K562 (cell line): Measurements from ENCODE around the gene USP20. TPM values are rescaled to one million over a fixed set of nuclear protein-coding genes. Genes with fewer than 3 reads are reported as not detected.

Experiments used
- ATAC-seq: fragments of 200-7000 bp; cut with Tn5 transposase; 3 replicates; pipeline ENCODE4 v1.9.1; 2020; ENCODE audit warnings: moderate library complexity
- BruUV-seq: library from RNA; stranded (reverse); fragments of 400-500 nt; replicated peaks from 2 replicates; lab custom pipeline; 2021; lab: Mats Ljungman, UMichigan
- CTCF ChIA-PET: fragments of 300-600 bp; formaldehyde crosslinking; extraction: SDS; loops from one replicate; lab custom pipeline; 2021; ENCODE audit warnings: low intra/inter-chr PET ratio; lab: Yijun Ruan, JAX
- POLR2A ChIA-PET: fragments of 300-600, 350-650 bp; sonication (Branson Sonifier 250); formaldehyde crosslinking; extraction: SDS; loops from one replicate; lab custom pipeline; 2021; ENCODE audit warnings: antibody characterized with exemption, inconsistent platforms; lab: Yijun Ruan, JAX
- DNase-seq, 4 experiments: peaks; one replicate each; pipeline versions ENCODE4 v3.0.0 to v3.0.0-alpha.2; 2011 to 2018; ENCODE audit warnings: low spot score in 3 of 4, mixed read lengths in 3 of 4; ENCODE audit errors: extremely low read depth in 1 of 4
- FAIRE-seq: peaks from 2 replicates; lab custom pipeline; 2011; peaks lifted over from hg19 to GRCh38; lab: Jason Lieb, UNC
- H2AFZ ChIP-seq: 2 replicates; pipeline ENCODE4 v1.6.0; 2011; ENCODE audit warnings: low read depth, low read length, control low read depth, inconsistent platforms
- H3K27ac ChIP-seq: fragments of 200-600 bp; 3 replicates; pipeline ENCODE4 v1.8.0; 2011; ENCODE audit warnings: low read depth, mild to moderate bottlenecking, control low read depth, inconsistent platforms, low read length, moderate library complexity, mixed read lengths; ENCODE audit errors: extremely low read depth
- H3K27me3 ChIP-seq, 2 experiments: fragments of 300-600 bp in 1 of 2; 2 replicates in 1 of 2; 3 replicates in 1 of 2; pipeline versions ENCODE4 v1.6.0 to v1.8.0; 2011; ENCODE audit warnings: inconsistent platforms in 2 of 2, low read length in 2 of 2, mild to moderate bottlenecking in 1 of 2, mixed read lengths in 1 of 2, moderate library complexity in 1 of 2; ENCODE audit not compliant: control insufficient read depth in 2 of 2, insufficient read depth in 2 of 2
- H3K36me3 ChIP-seq: fragments of 300-600 bp; 3 replicates; pipeline ENCODE4 v1.8.0; 2011; ENCODE audit warnings: mild to moderate bottlenecking, low read length, inconsistent platforms; ENCODE audit not compliant: control insufficient read depth, insufficient read depth
- H3K4me1 ChIP-seq, 2 experiments: fragments of 200-600 bp in 1 of 2; replicated peaks in 1 of 2; 2 replicates in 1 of 2; 3 replicates in 1 of 2; pipeline versions ENCODE4 v1.5.1 to v1.8.0; 2011; ENCODE audit warnings: inconsistent platforms in 2 of 2, low read length in 2 of 2, mild to moderate bottlenecking in 1 of 2, mixed read lengths in 1 of 2, moderate library complexity in 1 of 2; ENCODE audit not compliant: control insufficient read depth in 2 of 2, insufficient read depth in 2 of 2
- H3K4me2 ChIP-seq: 2 replicates; pipeline ENCODE4 v1.6.1; 2011; ENCODE audit warnings: low read length, control low read depth, inconsistent platforms, mixed read lengths; ENCODE audit not compliant: insufficient read depth
- H3K4me3 ChIP-seq: fragments of 200-600 bp; sonication (generic), shearing (Covaris generic); 2 replicates; pipeline ENCODE4 v1.5.1; 2016; ENCODE audit warnings: control low read depth, inconsistent platforms
- H3K79me2 ChIP-seq: fragments of 200-600 bp; 3 replicates; pipeline ENCODE4 v1.8.0; 2011; ENCODE audit warnings: low read length, inconsistent platforms; ENCODE audit not compliant: control insufficient read depth, insufficient read depth
- H3K9ac ChIP-seq, 2 experiments: 2 replicates each; pipeline versions ENCODE4 v1.6.0 to v1.6.1; 2011; ENCODE audit warnings: low read depth in 2 of 2, low read length in 2 of 2, control low read depth in 1 of 2, inconsistent platforms in 1 of 2, mild to moderate bottlenecking in 1 of 2, mixed read lengths in 1 of 2; ENCODE audit not compliant: insufficient read depth in 1 of 2
- H3K9me1 ChIP-seq: one replicate; pipeline ENCODE4 v1.6.0; 2011; ENCODE audit warnings: inconsistent platforms, mild to moderate bottlenecking, low read length, moderate library complexity; ENCODE audit not compliant: control insufficient read depth, insufficient read depth
- H3K9me3 ChIP-seq: replicated peaks from 2 replicates; pipeline ENCODE4 v1.5.1; 2011; ENCODE audit warnings: low read depth, low read length, inconsistent platforms; ENCODE audit not compliant: control insufficient read depth, insufficient read depth
- H4K20me1 ChIP-seq: replicated peaks from 2 replicates; pipeline ENCODE4 v1.6.1; 2011; ENCODE audit warnings: low read length, inconsistent platforms, mixed read lengths; ENCODE audit not compliant: control insufficient read depth, insufficient read depth
- ARNT ChIP-seq, 2 experiments: fragments of 450-650 bp; IDR thresholded peaks; 2 replicates each; pipeline ENCODE4 v1.6.1; 2016; ENCODE audit warnings: mild to moderate bottlenecking in 1 of 2
- BCL6 ChIP-seq: fragments of 250-450 bp; sonication (Bioruptor Pico); IDR thresholded peaks from 2 replicates; pipeline ENCODE4 v1.4.0; 2020
- BHLHE40 ChIP-seq: IDR thresholded peaks from 2 replicates; pipeline ENCODE4 v1.6.1; 2011; ENCODE audit warnings: low read length, improper control_type of control experiment
- EP300 ChIP-seq: IDR thresholded peaks from 2 replicates; pipeline ENCODE4 v1.6.1; 2012; ENCODE audit warnings: low read length, improper control_type of control experiment
- GTF2F1 ChIP-seq: IDR thresholded peaks from 2 replicates; pipeline ENCODE4 v1.6.1; 2011; ENCODE audit warnings: low read depth, low read length, improper control_type of control experiment
- NR2F6 ChIP-seq: fragments of 450-650 bp; formaldehyde crosslinking; IDR thresholded peaks from 2 replicates; pipeline ENCODE4 v1.4.0; 2020; ENCODE audit warnings: mild to moderate bottlenecking
- RAD21 ChIP-seq, 2 experiments: fragments of 250-450 bp in 1 of 2; fragments of 450-650 bp in 1 of 2; sonication (Bioruptor Pico) in 1 of 2; formaldehyde crosslinking in 1 of 2; IDR thresholded peaks in 1 of 2; conservative IDR thresholded peaks in 1 of 2; 2 replicates each; pipeline versions ENCODE4 v1.4.0 to v1.8.0; 2020 to 2022; ENCODE audit warnings: mild to moderate bottlenecking in 2 of 2, moderate library complexity in 1 of 2
- SNIP1 ChIP-seq: fragments of 450-650 bp; IDR thresholded peaks from 2 replicates; pipeline ENCODE4 v1.7.1; 2017; ENCODE audit warnings: low read depth, mild to moderate bottlenecking
- SREBF1 ChIP-seq: fragments of 150-350 bp; IDR thresholded peaks from 2 replicates; pipeline ENCODE4 v1.6.1; 2014; ENCODE audit warnings: antibody characterized with exemption, low read depth, low read length, borderline replicate concordance
- ZFPM2 ChIP-seq: fragments of 250-450 bp; sonication (Bioruptor Pico); IDR thresholded peaks from 2 replicates; pipeline ENCODE4 v1.5.1; 2022; ENCODE audit warnings: mild to moderate bottlenecking
- ZNF253 ChIP-seq: fragments of 250-450 bp; sonication (Bioruptor Pico); conservative IDR thresholded peaks from 2 replicates; pipeline ENCODE4 v1.6.1; 2021; ENCODE audit warnings: mild to moderate bottlenecking
- ZNF324 ChIP-seq: fragments of 250-450 bp; sonication (Bioruptor Pico); IDR thresholded peaks from 2 replicates; pipeline ENCODE4 v1.4.0; 2020; ENCODE audit warnings: mild to moderate bottlenecking
- WGBS: fragments of 100-300 bp; shearing (Covaris generic); methylation state at CpG from one replicate; pipeline ENCODE4 v1.1.6; 2016; ENCODE audit warnings: low coverage, mixed read lengths; ENCODE audit not compliant: insufficient coverage; ENCODE audit errors: missing lambda C conversion rate; 5-methylcytosine and 5-hydroxymethylcytosine counted together
- in situ Hi-C: fragments of 300-500 bp; cut with MboI; formaldehyde crosslinking; loops from 4 replicates; pipeline ENCODE4 v1.15.0; 2018; ENCODE audit warnings: inconsistent platforms, mixed read lengths
- intact Hi-C: fragments of 100-400 bp; cut with micrococcal nuclease; formaldehyde crosslinking; loops from 2 replicates; pipeline ENCODE4 v1.14.2; 2022
- polyA plus RNA-seq, 8 experiments: library from polyadenylated mRNA; depleted of rRNA in 4 of 8; stranded (reverse) in 5 of 8; unstranded in 3 of 8; fragments of >200 nt; fragmentation: Nextera tagmentation in 2 of 8; fragmentation: Illumina TruSeq in 1 of 8; extraction: Ambion mirVana in 2 of 8; extraction: Trizol in 1 of 8; gene quantifications; 2 replicates each; pipeline versions ENCODE4 v1.2.1 to v1.2.3, GENCODE V29; 2011 to 2014; ENCODE audit warnings: inconsistent platforms in 1 of 8, missing spikeins in 1 of 8
- total RNA-seq, 7 experiments: library from RNA; depleted of rRNA in 6 of 7; stranded (reverse); fragments of >200 nt in 6 of 7; fragmentation: Illumina TruSeq in 2 of 7; extraction: Trizol in 2 of 7; gene quantifications; 2 replicates each; pipeline versions ENCODE4 v1.2.1 to v1.2.3, GENCODE V29; 2011 to 2021; ENCODE audit warnings: low replicate concordance in 1 of 7
- TF ChIP-seq, protein P1 (sequence below), 3 experiments: IDR thresholded peaks in 2 of 3; conservative IDR thresholded peaks in 1 of 3; 2 replicates each; pipeline ENCODE4 v1.5.1; 2011 to 2012; ENCODE audit warnings: low read length in 3 of 3, mild to moderate bottlenecking in 3 of 3, control low read depth in 2 of 3, improper control_type of control experiment in 1 of 3, inconsistent platforms in 1 of 3, low read depth in 1 of 3, mixed read lengths in 1 of 3, moderate library complexity in 1 of 3; ENCODE audit not compliant: insufficient read depth in 2 of 3
- TF ChIP-seq, protein P2 (sequence below), 2 experiments: fragments of 450-650 bp in 1 of 2; sonication (generic) in 1 of 2; formaldehyde crosslinking; conservative IDR thresholded peaks; 2 replicates each; pipeline versions ENCODE4 v1.4.0 to v1.8.1; 2020 to 2022; ENCODE audit warnings: mild to moderate bottlenecking in 1 of 2, missing genetic modification reagents in 1 of 2
- TF ChIP-seq, protein P3 (sequence below): fragments of 250-450 bp; sonication (Bioruptor Pico); IDR thresholded peaks from 2 replicates; pipeline ENCODE4 v1.9.0; 2021; ENCODE audit warnings: mild to moderate bottlenecking, inconsistent platforms

USP20 gene
- total and polyA plus RNA-seq, 9 of the 15 experiments (the other 6 are each of a cell fraction or from before 2014, with no cell fraction given), result 1.9 to 136 (median 49.1) TPM

DNA sequence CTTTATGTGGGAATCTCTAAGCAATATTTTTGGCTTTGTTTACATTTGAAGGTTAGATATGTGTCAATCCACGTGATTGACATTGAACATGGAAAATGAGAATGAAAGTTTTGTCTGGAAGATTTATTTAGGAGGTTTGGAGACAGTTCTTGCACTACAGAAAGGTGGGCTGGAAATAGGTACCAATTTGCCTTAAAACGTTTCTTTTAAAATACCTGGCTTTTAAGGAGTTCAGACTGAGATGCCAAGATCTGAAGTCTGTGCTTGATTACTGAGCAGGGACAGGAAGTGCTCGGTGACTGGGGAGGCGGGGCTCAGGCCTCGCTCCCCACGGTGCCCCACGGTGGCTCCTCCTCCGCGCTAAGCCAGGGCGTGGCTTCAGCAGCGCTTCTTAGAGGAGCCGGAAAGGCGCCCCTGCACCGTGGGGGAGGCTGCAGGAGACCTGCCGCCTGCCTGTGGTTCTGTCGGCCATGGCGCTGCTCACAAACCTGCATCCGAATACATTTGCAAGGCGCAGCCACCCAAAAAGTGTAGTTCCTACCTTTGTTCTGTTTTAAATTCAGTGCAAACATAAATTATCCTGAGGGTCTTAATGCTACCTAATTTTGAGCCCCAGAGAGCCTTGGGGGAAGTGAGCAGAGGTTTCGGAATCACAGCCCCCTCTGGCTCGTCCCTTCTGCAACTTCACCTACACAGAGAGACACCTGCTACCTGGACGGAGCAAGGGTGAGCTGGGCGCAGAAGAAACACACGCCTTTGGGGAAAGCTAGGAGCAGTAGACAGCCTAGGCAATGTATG lies 49.2 kb downstream of the USP20 start:
- peak overlapping the region; percentile 95 for H3K4me2 ChIP-seq
- in situ Hi-C loops (loop anchor here (10.0 kb wide), 1 partner anchor 1560 kb away; the partner anchor contains the start of genes COQ4 and TRUB2), intact Hi-C loops (loop anchor here (1.0 to 10.0 kb wide), 10 partner anchors 21 to 1724 kb away; partner anchors contain the start of genes ASB6, BBLN, C9orf78 and GPR107)
- H2AFZ ChIP-seq, result peak overlapping the region; percentile 87
- WGBS, result 4% methylated on average over 24 of the region's 24 CpGs
- peak; percentile 95 to 100 (median 96) for DNase-seq
- no peaks in the 10 kb centered on the region for H3K9me3 ChIP-seq
- ATAC-seq, result peak; percentile 82
- no peaks in the 10 kb centered on the region for H3K9me1 ChIP-seq
- FAIRE-seq, result peak; percentile 93
- ChIA-PET CTCF (interaction anchor here (0.8 to 3.2 kb wide), 4 partner anchors 215 to 458 kb away, joined by 3 to 27 read pairs (median 4); no protein-coding TSS in a partner anchor), POLR2A (interaction anchor here (0.6 to 1.3 kb wide), 7 partner anchors 8 to 1694 kb away, joined by 3 to 6 read pairs (median 3); no protein-coding TSS in a partner anchor)
- H3K4me1 ChIP-seq, result peaks cover 50 to 53% of the 10 kb centered on the region in 2 experiments
- H3K36me3 ChIP-seq, result peaks cover 37% of the 10 kb centered on the region
- peaks cover 46% of the 10 kb centered on the region for H3K79me2 ChIP-seq
- H3K27ac ChIP-seq, result peak overlapping the region; percentile 91
- H3K27me3 ChIP-seq, result no peaks in the 10 kb centered on the region; a peak in 1 of 5 replicates
- H4K20me1 ChIP-seq, result no peaks in the 10 kb centered on the region
- peak overlapping the region; percentile 94 to 95 for H3K9ac ChIP-seq
- no TSS peak for BruUV-seq
- H3K4me3 ChIP-seq, result peak overlapping the region; percentile 48
- TF ChIP-seq ZNF253 (CRISPR knock-in tag), result peak; percentile 77; the same call in 1 of the 2 replicates
- TF ChIP-seq, protein P1, sequence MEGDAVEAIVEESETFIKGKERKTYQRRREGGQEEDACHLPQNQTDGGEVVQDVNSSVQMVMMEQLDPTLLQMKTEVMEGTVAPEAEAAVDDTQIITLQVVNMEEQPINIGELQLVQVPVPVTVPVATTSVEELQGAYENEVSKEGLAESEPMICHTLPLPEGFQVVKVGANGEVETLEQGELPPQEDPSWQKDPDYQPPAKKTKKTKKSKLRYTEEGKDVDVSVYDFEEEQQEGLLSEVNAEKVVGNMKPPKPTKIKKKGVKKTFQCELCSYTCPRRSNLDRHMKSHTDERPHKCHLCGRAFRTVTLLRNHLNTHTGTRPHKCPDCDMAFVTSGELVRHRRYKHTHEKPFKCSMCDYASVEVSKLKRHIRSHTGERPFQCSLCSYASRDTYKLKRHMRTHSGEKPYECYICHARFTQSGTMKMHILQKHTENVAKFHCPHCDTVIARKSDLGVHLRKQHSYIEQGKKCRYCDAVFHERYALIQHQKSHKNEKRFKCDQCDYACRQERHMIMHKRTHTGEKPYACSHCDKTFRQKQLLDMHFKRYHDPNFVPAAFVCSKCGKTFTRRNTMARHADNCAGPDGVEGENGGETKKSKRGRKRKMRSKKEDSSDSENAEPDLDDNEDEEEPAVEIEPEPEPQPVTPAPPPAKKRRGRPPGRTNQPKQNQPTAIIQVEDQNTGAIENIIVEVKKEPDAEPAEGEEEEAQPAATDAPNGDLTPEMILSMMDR (IDR thresholded peaks at IDR 0.05 in 2 of 3, conservative IDR thresholded peaks at IDR 0.05 in 1 of 3; ENCODE audit: insufficient read depth in 2 of 3, low read depth in 1 of 3, low read length in 3 of 3), result peak in 1 of 3 experiments; percentile 58; a peak in 3 of 6 replicates
- 0 out of 2 replicates have a peak, but pooled peaks have one; percentile 52 for TF ChIP-seq ZFPM2 (CRISPR knock-in tag)
- peak; percentile 69; the same call in 1 of the 2 replicates for TF ChIP-seq GTF2F1
- TF ChIP-seq ARNT (IDR thresholded peaks at IDR 0.05), result no peak
- peak; percentile 52; the same call in 1 of the 2 replicates for TF ChIP-seq EP300
- TF ChIP-seq, protein P2, sequence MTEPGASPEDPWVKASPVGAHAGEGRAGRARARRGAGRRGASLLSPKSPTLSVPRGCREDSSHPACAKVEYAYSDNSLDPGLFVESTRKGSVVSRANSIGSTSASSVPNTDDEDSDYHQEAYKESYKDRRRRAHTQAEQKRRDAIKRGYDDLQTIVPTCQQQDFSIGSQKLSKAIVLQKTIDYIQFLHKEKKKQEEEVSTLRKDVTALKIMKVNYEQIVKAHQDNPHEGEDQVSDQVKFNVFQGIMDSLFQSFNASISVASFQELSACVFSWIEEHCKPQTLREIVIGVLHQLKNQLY (CRISPR knock-in tag; conservative IDR thresholded peaks at IDR 0.05), result peak in 1 of 2 experiments; percentile 54; a peak in 1 of 4 replicates
- 0 out of 2 replicates have a peak, but pooled peaks have one; percentile 11 for TF ChIP-seq BCL6
- peak; percentile 54; the same call in 1 of the 2 replicates for TF ChIP-seq NR2F6 (CRISPR knock-in tag)
- peak in 1 of 2 experiments; percentile 21; a peak in 1 of 4 replicates for TF ChIP-seq RAD21 (CRISPR knock-in tag; conservative IDR thresholded peaks at IDR 0.05 in 1 of 2, IDR thresholded peaks at IDR 0.05 in 1 of 2)
- TF ChIP-seq ZNF324 (CRISPR knock-in tag), result peak; percentile 17; the same call in 1 of the 2 replicates
- no peak for TF ChIP-seq SNIP1
- TF ChIP-seq, protein P3, sequence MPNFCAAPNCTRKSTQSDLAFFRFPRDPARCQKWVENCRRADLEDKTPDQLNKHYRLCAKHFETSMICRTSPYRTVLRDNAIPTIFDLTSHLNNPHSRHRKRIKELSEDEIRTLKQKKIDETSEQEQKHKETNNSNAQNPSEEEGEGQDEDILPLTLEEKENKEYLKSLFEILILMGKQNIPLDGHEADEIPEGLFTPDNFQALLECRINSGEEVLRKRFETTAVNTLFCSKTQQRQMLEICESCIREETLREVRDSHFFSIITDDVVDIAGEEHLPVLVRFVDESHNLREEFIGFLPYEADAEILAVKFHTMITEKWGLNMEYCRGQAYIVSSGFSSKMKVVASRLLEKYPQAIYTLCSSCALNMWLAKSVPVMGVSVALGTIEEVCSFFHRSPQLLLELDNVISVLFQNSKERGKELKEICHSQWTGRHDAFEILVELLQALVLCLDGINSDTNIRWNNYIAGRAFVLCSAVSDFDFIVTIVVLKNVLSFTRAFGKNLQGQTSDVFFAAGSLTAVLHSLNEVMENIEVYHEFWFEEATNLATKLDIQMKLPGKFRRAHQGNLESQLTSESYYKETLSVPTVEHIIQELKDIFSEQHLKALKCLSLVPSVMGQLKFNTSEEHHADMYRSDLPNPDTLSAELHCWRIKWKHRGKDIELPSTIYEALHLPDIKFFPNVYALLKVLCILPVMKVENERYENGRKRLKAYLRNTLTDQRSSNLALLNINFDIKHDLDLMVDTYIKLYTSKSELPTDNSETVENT (CRISPR knock-in tag), result peak; percentile 90
- TF ChIP-seq BHLHE40, result peak; percentile 55; the same call in 1 of the 2 replicates
- no peak for TF ChIP-seq SREBF1
